HG02588 (cell line): ENCODE results near the gene TARBP1.

Experiments
- ATAC-seq: cut with Tn5 transposase; IDR thresholded peaks from one replicate; pipeline ENCODE4 v1.9.1; 2021; ENCODE audit warnings: mild to moderate bottlenecking, moderate library complexity; ENCODE audit not compliant: unreplicated experiment

Gene TARBP1

DNA sequence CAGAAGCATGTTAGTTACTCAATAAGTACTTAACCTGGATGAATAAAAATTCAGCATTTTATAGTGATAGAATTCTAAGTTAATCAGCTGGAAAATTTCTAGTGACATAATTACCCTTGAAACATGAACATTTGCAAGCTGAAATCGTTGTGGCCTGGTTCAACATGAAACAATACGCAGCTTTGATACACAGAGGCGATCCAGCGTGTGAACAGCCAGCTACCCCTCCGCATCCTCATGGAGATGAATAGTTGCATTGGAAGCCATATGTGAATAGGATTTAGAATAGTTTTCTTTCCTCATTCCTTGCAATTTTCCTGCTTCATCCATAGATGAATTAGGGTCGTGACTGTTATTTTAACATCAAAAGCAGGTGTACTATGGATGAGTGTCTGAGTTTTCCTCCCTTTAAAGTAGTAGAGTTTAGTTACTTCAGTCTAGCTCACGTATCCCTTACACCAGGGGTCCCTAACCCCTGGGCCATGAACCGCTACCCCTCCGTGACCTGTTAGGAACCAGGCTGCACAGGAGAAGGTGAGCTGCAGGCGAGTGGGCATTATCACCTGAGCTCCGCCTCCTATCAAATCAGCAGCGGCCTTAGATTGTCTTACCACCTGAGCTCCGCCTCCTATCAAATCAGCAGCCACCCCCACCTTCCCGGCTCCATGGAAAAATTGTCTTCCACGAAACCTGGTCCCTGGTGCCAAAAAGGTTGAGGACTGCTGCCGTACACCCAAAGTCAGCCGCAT, 6.2 kb upstream of the TARBP1 start:
- ATAC-seq = no peak

DNA sequence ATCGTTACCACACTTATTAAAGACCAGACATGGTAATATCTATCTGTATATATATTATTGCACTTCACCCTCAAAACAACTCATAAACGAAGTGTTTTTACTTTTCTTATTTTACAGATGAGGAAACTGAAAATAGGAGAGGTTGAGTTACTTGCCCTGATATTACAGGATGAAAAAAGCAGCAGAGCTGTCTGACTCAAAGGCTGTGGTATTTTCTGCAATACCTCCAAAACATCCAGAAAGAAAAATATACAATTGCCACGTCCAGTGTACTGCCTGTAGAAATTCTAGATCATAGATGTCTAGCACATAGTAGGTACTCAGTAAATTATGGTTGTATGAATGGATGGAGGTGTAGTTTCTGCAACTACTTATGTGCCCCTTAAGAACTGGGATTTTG, 5.2 kb upstream of the TARBP1 start:
- ATAC-seq = no peak

DNA sequence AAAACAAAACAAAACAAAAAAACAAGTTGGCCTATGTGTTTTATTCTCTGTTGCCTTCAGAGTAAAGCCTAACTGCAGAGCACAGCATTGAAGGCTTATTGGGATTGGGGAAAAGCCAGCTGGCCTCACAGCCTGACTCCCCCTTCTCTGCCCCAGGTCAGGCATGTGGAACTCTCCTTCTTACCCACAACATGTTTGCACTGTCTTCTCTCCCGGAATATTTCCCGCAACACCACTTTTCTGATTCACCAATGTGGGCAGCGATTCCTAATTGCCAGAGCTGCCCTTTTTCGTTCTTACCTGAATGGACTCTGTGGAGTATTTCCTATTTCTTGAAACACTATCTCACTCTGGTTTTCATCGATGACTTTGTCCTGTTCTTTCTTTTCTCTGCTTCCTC, 2.8 kb upstream of the TARBP1 start:
- no peak for ATAC-seq

DNA sequence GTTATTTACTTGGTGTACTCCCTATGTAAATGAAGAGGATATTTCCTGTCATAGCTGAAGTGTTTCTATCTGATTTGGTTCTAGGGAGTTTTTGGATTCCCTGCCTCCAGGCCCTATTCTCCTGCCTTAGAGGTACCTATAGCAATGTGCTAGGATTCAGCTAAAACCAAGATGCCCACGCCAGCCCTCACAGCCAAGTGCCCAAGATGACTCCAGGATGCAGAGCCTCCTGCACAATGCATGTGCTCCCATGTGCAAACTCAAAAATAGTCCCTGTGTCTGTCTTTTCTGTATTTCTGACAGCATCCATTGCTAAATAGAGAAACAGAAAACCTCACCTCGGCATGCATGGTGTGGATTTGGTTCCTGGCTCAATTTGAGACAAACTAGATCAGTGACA, 887 bp upstream of the TARBP1 start:
- no peak for ATAC-seq

DNA sequence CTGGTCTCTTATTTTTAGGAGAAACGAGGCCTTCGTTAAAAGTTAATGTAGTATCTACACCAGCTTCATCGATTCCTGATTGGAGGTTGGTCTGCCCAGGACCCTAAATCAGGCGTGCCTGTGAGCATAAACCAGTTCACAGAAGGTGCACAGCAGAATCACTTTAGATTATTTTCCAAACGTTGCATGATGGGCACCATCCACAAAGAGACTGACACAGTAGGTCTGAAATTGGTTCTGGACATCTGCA, 256 bp upstream of the TARBP1 start:
- no peak for ATAC-seq

DNA sequence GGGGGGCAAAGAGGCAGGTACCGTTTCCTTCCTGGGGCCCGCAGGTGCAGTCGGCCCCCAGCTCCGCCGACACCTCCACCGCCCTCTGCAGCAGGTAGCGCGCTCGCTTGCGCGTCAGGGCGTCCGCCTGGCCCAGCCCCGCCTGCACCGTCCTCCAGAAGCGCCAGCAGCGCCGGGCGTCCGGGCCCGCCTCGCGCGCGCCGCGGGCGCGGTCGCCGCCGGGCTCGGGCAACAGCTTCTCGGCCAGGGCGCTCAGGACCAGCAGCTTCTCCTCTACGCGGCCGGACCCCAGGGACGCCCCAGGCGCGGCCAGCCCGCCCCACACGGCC, 863 bp downstream of the TARBP1 start:
- ATAC-seq = peak; percentile 64

DNA sequence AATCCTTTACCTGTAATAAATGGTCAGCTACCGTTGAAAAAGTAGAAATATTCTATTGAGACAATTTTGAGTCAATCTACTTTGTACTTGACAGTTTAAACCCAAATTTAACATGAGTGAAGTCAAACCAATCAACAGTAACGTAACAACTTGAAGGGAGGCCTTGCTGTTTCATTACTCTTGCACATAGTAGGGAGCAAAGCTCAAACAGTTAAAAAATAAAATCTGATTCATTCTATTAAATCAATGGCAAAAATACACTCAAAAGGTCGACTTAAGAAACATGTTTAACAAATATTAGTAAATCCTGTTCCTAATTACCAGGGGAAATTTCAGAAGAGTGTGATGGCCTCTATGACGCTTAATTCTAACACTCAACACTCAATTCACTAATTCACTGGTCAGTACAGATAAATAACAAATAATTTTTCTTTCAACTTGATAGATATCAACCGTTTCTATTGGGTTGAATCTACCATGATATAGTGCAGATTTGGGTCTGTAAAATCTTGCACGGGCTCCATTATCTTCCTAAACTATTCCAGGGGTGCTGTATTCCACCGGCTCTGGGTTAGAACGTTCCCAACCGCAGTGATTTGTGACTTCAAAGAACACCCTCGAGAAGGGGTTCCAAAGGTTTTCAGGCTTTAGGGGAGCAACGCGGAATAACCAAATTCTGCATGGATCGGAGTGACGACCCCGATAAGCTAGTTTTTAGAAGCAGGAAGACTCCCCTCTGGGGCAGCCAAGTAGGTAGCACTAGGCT, 1.4 kb downstream of the TARBP1 start:
- no peak for ATAC-seq

DNA sequence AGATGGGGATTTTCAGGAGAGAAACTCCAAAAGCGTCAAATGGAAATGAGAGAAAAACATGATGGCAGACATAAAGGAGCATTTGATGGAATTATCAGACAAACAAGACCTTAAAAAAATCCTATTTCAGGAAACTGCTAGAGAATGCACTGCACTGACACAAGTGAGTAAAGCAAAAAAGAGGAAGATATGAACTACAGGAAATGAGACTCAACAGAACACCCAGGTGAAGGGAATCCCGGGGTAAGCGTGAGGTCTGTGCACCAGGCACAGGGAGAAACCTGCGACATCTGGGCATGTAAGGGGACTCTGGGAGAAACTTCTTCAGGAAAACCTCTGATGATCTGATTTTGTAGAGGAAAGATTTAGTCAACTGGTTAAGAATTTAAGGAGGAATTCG, 2.8 kb downstream of the TARBP1 start:
- ATAC-seq = no peak

DNA sequence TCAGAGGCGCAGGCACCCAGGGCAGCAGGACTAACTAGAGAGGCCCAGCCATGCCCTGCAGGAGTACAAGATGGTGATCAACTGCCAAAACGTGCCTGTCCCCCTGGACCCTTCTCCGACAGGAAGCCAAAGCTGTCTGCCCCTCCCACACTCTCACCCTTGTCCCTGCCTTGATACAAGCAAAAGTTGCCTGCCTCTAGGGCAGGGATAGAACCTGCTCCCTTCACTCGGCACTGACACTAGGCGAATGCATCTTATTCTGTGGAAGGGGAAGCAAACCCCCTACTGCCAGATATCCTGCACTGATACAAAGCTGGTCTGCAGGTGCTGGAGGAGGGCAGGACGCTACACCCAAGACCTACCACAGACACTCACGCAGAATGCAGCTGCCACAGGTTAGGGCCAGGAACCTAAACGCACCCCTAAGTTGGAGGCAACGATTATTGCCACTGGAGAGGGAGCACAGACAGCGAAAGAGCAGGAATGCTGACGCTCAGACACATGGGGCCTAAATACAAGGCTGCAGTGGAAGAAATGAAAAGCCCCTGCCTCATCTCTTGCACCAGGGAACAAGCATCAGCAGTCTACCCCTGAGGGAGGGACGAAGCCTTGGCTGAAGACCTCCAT, 3.7 kb downstream of the TARBP1 start:
- no peak for ATAC-seq

DNA sequence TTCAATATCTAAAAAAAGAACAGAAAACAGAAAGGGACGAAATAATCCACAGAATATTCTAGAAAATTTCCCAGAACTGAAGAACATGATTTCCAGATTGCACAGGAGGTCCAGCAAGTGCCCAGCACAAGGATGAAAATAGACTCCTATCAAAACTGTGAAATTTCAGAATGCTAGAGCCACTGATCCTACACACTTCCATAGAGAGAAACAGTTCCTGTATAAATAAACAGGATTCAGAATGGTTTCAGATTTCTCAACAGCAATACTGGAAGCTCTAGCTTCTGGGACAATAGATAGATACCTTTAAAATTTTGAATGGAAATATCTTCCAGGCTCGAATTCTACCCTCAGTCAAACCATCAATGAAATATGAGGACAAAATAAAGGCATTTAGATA, 4.6 kb downstream of the TARBP1 start:
- no peak for ATAC-seq

DNA sequence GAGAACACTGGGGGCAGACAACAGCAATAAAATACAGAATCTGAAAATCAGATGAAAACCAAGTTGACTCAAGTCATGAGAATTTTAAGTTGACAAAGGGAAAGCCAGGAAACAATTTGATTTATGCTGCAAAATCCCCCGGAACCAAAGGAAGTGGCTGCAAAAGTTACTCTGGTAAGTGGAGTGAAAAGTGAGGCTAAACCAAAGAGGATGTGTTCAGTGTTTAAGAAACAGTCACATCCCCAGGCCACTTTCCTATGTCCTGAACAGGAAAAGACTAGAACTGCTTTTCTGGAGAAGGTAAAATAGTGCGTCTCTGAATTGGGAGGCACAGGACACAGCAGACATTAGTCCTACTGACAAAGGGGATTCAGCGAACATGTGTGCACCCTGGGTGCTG, 5.9 kb downstream of the TARBP1 start:
- ATAC-seq = no peak

DNA sequence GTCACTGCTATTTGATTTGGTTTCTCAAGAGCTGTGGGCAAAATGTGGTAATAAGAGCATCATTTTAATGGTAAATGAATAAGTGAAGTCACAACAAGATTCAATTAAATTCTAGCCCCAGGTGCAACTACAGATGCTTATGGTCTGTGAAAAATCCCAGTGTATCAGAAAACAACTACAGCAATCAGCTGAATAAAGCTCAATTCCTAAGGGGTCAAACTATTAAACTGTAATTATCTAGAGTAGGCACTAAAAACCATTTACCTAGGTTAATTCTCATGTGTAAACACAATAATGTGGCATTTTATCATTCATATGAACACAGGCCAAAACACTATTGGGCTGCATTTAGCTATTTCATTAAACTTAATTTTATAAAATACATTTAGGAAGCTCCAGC, 9.6 kb downstream of the TARBP1 start:
- no peak for ATAC-seq

DNA sequence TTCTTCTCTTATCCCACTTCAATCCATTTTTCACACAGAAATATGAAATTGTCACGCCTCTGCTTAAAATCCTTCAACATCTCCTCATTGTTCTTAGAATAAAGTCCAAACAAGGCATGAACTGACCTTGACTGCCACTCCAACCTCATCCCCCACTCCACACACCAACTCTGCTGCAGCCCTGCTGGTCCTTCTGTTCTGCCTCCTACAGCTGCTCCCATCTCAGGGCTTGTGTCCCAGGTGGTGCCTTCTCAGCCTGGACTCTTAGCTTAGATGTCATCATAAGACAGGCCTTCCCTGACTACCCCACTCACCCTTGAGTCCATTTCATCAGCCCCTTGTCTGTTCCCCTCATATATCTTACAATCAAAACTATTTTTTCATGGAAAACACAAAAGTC, 10.4 kb downstream of the TARBP1 start:
- no peak for ATAC-seq

DNA sequence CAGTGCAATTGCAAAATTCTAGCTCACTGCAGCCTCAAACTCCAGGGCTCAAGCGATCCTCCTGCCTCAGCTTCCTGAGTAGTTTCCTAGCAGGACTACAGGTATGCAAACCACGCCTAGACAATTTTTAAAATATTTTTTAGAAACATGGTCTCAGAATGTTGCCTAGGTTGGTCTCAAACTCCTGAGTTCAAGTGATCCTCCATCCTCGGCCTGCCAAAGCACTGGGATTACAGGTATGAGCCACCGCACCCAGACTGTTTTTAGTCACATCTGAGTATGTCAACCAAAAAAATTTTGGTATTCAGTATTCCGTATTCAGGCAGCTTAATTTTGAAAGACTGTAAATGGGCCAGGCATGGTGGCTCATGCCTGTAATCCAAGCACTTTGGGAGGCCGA, 11.2 kb downstream of the TARBP1 start:
- ATAC-seq = no peak

DNA sequence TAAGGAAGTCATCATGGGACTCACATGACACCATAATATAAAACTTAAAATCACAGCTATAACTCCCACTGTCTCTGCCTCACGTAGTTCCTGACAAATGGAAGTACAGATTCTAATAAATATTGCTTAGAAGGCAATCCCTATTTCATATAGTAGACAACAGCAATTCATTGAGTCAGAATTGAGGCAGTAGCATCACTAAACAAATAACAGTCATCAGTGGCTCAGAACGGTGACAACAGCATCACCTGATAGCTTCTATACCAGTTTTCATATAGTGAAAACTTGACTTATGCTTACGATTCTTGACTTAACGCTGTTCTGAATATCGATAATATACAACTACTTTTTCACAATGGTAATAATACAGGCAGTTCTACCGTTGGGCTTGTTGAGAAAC, 12.0 kb downstream of the TARBP1 start:
- ATAC-seq = no peak

DNA sequence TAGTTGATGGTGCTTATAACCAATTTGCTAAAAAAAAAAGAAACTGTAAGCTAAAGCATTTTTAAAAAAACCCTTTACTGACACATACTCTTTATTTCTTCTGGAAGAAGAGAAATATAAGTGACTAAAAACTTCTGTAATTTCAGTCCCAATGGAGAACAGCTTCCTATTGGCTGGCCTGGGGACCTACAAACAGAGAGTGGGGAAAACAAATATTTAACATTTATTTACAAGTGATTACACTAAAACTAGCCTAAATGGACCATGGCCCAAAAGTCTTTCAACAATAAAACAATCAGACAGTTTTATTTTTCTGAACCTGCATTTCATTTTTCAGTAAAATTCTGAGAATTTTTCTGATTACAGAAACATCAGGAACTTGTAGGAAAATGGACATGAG, 15.2 kb downstream of the TARBP1 start:
- no peak for ATAC-seq

DNA sequence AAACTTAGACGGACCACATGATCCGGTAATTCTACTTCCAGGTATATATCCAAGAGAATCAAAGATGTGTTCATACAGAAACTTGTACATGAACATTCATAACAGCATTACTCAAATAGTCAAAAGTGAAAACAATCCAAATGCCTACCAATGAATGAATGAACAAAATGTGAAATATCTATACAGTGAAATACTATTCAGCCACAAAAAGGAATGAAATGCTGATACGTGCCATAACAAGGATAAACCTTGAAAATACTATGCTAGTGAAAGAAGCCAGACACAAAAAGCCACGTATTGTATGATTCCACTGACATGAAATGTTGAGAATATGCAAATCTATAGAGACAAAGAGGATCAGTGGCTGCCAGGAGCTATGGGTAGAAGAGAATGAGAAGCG, 18.3 kb downstream of the TARBP1 start:
- no peak for ATAC-seq

DNA sequence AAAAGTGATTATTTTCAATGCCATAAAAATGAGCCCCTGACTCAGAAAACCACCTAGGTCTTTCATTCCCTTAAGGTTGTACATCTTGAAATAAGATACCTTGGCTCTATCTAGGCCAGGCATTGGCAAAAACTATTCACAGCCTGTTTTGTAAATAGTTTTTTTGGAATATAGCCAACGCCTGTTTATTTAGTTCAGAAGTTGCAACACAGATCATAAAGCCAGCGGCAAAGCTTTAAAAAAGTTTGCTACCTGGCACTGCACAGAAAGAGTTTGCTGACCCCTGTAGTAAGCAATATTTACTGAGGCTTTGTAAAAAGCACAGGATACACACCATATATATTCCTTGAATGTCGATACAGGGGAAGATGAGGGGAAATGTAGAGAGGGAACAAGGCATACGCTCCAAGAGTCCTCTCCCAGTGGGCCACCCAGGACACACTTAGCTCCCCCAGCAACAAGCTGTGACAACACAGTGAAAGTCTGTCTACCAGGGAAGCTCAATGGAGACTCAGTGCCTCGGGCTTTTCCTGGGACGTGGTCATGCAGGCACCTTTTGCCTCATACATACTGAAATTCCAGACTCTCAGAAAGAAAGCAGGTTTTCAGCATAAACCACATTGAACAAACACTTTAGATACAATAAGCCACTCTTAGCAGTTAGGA, 20.5 kb downstream of the TARBP1 start:
- ATAC-seq = no peak

DNA sequence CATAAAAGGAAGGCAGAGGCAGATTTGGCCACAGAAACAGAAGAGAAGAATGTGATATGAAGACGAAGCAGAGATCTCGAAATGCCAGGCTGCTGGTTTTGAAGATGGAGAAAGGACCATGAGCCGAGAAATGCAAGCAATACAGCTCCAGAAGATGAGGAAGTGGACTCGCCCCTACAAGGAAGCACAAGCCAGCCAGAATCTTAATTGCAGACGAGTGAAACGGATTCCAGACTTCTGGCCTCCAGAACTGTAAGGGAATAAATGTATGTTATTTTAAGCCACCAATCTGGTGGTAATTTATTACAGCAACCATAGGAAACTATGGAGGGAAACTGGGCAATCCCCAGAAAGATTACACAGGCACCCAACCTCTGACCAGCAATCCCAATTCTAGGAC, 24.1 kb downstream of the TARBP1 start:
- no peak for ATAC-seq

DNA sequence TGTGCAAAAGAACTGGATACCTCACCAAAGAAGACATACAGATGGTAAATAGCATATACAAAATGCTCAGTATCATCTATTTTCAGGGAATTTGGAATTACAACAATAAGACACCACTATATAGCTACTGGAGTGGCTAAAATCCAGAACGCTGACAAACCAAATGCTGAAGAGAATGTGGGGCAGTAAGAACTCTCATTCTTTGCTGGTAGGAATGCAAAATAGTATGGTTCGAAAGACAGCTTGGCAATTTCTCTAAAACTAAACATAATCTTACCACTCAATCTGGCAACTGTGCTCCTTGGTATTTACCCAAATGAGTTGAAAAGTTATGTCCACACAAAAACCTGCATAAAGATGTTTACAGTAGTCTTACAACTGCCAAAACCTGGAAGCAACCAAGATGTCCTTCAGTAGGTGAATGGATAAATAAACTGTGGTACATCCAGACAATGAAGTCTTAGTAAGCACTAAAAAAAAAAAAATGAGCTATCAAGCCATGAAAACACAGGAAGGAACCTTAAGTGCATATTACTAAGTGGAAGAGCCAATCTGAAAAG, 26.5 kb downstream of the TARBP1 start:
- ATAC-seq = no peak

DNA sequence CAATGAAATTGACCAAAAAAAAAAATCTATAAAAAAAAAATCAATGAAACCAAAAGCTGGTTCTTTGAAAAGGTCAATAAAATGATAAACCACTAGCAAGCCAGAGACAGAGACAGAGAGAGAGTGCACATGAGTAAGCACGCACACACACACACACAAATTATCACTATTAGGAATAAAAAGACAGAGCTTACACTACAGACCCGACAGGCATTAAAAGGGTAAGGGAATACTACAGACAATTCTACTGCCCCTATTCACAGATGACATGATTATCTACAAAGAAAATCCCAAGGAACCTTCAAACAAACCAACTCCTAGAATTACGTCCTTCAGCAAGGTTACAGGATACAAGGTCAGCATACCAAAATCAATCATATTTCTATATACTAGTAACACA, 38.6 kb downstream of the TARBP1 start:
- ATAC-seq = no peak

DNA sequence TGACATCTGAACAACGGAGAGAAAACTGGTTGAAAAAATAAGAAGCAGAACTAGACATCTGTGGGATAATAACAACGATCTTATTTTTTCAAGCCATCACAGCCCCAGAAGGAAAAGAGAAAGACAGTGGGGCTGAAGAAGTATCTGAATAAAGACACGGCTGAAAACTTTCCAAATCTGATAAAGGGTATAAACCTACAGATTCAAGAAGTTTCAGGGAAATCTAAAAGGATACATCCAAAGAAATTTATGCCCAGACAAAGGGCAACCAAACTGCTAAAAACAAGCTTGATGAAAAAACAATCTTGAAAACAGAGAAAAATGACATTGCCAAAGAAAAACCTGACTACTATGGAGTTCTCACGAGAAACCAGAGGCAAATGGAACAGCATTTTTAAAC, 40.4 kb downstream of the TARBP1 start:
- ATAC-seq = no peak
